ENCODE measurements around the gene BABAM2.

BABAM2 gene

DNA sequence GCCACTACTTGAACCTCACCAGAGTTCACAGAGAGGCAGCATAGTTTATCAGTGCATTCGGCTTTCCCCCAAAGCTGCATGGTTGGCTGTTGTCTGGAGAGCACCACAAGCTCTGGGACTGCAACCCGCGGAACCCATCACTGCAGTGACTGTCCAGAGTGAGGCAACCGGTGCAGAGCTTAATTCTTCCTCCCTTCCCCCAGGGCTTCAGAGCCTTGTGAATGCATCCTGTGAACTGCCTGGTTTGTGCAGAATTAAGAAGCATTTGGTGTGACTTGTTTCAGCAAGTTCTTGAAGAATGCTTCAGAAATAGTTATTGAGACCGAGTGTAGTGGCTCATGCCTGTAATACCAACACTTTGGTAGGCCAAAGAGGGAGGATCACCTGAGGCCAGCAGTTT, 402.9 kb downstream of the BABAM2 start:
- DNase-seq: no peak

GRCh38 chr2:28294451-28294850, 403.9 kb downstream of the BABAM2 start:
- DNase-seq: no peak

GRCh38 chr2:28296243-28296642, 405.7 kb downstream of the BABAM2 start:
- DNase-seq: peak; percentile 13

GRCh38 chr2:28296904-28297303, 406.4 kb downstream of the BABAM2 start:
- DNase-seq: peak; percentile 16

- no peak for DNase-seq
Measured at GRCh38 chr2:28297531-28297930, 407.0 kb downstream of the BABAM2 start.

- no peak for DNase-seq
Measured at GRCh38 chr2:28298406-28298805, 407.9 kb downstream of the BABAM2 start.

GRCh38 chr2:28300485-28301341, 410.2 kb downstream of the BABAM2 start:
- peak; percentile 35 for DNase-seq

- DNase-seq: no peak
Measured at GRCh38 chr2:28305202-28305601, 414.7 kb downstream of the BABAM2 start.

- no peak for DNase-seq
Measured at GRCh38 chr2:28310107-28310506, 419.6 kb downstream of the BABAM2 start.

DNA sequence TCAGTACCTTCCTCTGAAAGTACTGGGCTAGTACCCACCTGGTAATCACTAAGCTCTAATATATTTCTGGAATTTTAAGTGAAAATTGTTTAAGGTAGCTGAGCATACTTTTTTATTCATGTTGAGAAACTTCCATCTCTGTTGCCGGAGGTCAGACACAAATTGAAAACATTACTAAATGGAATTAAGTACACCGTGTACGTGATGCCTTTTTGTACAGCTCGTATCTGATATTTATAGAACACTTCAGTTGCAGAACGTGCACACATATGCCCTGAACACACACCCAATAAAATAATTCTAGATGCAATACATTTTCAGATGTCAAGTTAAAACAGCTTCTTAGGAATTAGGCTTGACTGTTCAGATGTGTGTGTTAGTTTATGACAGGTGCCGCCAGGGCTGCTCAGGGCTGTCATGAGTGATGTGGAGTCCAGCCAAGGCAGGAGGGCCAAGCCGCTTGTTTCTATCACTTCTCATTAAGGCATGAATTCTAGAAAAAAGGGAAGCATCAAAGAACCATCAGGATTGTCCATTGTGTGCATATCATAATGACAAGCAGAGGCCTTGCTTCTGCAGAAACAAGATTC, 421.2 kb downstream of the BABAM2 start:
- no peak for DNase-seq

- no peak for DNase-seq
Measured at GRCh38 chr2:28312307-28313219, 422.0 kb downstream of the BABAM2 start.

DNA sequence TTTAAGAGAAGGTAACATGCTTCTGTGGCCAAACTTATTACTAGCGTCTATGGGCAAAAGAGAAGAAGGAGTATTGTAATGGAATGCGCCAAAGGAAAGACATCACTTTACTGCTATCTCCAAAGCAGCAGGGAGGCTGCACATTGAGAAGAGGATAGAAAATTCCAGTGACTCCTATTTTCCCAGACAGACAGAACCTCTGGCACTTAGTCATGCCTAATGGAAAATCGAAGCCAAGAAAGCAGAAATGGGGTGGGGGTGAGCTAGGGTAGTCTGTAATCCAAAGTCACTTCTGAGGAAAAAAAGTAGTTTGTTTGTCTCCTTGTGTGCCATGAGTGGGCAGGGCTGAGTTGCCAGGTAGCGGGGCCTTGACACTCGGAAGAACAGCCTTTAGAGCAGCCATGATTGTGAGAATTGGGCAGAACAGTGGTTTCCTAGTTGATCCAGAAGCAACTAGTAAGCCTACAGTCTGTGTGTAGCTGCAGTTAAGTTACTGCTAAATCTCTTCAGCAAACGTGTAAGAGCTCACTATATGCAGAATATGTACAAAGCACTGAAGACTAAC, 422.8 kb downstream of the BABAM2 start:
- no peak for DNase-seq

DNA sequence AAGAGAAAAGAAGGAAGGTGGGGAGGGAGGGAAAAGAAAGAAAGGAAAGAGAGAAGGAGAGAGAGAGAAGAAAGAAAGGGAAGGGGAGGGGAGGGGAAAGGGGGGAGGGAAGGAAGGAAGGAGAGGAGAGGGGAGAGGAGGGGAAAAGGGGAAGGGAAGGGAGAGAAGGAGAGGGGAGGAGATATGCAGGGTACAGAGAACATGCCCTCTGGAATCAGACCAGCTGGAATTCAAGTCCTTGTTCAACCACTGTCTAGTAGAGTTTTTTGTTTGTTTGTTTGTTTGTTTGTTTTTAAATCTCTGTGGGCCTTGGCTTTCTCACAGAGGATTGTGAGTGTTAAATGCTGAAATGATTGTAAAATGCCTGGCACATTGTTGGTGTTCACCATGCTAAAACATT, 424.4 kb downstream of the BABAM2 start:
- DNase-seq: no peak

GRCh38 chr2:28316546-28317335, 426.2 kb downstream of the BABAM2 start:
- DNase-seq: no peak

DNA sequence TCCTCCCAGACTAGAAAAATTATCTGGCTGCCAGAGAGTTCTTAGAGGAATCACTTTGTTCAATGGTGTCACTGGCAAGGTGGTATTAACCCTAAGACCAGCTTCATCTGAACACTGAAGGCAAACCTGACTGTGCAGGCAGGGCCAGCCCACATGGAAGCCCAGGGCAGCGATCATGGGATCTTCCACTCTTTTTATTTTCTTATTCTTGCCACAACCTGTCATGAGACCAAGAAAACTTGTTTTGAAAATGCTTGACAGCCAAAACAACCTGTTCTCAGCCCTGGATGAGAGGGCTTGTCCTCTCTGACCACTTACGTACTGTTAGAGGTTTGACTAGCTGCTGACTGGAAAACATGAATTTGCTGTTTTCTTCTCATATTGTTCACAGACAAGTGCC, 426.9 kb downstream of the BABAM2 start:
- no peak for DNase-seq

- no peak for DNase-seq
Measured at GRCh38 chr2:28318023-28318422, 427.5 kb downstream of the BABAM2 start.

GRCh38 chr2:28318462-28319117, 428.1 kb downstream of the BABAM2 start:
- DNase-seq: no peak

DNA sequence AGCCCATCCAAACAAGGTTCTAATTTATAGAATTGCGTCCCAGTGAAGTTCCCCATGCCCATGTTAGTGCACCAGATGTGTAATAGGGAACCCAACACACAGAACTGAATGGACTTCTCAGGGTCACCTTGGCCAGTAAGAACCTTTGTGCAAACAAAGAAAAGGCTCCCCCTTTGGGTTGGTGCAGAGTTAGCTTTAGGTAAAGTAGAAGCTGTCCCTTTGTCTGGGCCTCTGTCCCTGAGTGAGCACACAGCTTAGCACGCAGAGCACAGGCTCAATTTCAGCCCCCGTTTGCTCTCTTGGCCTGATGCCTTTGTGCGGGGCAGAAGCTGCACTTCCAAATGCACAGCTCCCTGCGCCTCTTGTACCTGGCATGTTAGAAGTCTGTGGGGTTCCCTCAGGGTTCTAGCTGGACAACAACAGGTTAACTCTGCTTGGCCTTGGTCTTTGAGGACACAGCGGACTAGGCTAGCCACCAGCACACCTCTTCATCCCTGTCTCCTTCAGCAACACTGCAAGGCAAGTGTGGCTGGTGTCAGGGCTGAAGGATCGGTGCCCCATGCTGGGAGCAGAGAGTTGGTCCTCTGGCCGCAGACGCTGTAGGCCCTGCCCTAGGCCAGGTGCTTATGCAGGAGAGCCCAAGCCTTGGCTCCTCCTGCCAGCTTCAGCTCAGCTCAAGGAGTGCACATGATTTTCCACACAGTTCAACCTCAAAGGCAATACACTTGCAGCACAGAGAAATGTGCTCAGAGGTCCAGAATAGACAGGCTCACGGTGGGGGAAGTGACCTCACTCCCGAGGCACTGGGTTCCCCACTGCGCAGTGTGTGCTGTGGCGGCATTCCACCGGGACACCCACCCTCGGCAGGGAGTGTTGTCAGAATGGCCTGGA, 428.8 kb downstream of the BABAM2 start:
- DNase-seq: no peak

DNA sequence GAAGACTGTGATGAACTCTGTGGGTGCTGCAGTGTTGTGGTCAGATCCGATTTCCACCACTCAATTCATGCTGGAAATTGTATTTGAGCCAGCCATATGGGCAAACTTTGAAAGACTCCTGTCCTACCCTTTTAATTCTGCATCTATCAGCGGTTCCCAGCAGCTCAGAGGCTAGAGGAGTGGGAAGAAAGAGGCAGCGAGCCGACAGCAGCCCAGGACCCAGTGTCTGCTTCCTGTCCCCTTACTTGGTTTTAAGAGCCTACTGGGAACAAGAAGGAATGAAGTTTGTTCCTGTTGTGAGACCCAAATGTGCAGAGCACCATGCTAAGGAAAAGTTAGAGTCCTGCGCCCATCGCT, 429.5 kb downstream of the BABAM2 start:
- no peak for DNase-seq

- no peak for DNase-seq
Measured at GRCh38 chr2:28320371-28320770, 429.8 kb downstream of the BABAM2 start.

- DNase-seq: no peak
Measured at GRCh38 chr2:28321426-28321825, 430.9 kb downstream of the BABAM2 start.

All from amniotic stem cell (primary cell).